DMS53 treated with DMSO at 0.1 percent for 48 hours (cell line): Measurements from ENCODE around the gene HMGB2.

Experiments
- DNase-seq: peaks from one replicate; lab custom pipeline; 2025; ENCODE audit not compliant: unreplicated experiment; lab: John Stamatoyannopoulos, UW

Gene HMGB2

GRCh38 chr4:173334085-173334890 is at the start of gene HMGB2:
TSS of gene HMGB2 (minus strand) at chr4:173334358. CDS start at chr4:173333649, 709 bp downstream.
- peak; percentile 94 for DNase-seq

- no peak for DNase-seq
Observed at GRCh38 chr4:173382349-173382748, 48.2 kb upstream of the HMGB2 start.

- no peak for DNase-seq
Observed at GRCh38 chr4:173381610-173382009, 47.5 kb upstream of the HMGB2 start.

GRCh38 chr4:173380987-173381386 is 46.8 kb upstream of the HMGB2 start:
- DNase-seq: no peak

- DNase-seq: no peak
Observed at GRCh38 chr4:173379929-173380328, 45.8 kb upstream of the HMGB2 start.

GRCh38 chr4:173374588-173374987 is 40.4 kb upstream of the HMGB2 start:
- DNase-seq: no peak

- peak; percentile 21 for DNase-seq
Observed at GRCh38 chr4:173371292-173372192, 37.4 kb upstream of the HMGB2 start.

- peak; percentile 77 for DNase-seq
Observed at GRCh38 chr4:173370477-173371291, 36.5 kb upstream of the HMGB2 start, which contains the start of gene SAP30. TSS of gene SAP30 (plus strand) at chr4:173370954. CDS start at chr4:173371183, 229 bp downstream.

GRCh38 chr4:173370130-173370476 is 35.9 kb upstream of the HMGB2 start:
- no peak for DNase-seq

GRCh38 chr4:173367946-173368345 is 33.8 kb upstream of the HMGB2 start:
- DNase-seq: no peak

GRCh38 chr4:173367285-173367684 is 33.1 kb upstream of the HMGB2 start:
- DNase-seq: no peak

GRCh38 chr4:173365359-173365996 is 31.3 kb upstream of the HMGB2 start:
- DNase-seq: no peak

- no peak for DNase-seq
Observed at GRCh38 chr4:173362666-173363065, 28.5 kb upstream of the HMGB2 start.

- DNase-seq: no peak
Observed at GRCh38 chr4:173360587-173361221, 26.5 kb upstream of the HMGB2 start.

GRCh38 chr4:173357939-173358338 is 23.8 kb upstream of the HMGB2 start:
- no peak for DNase-seq

GRCh38 chr4:173347467-173347866 is 13.3 kb upstream of the HMGB2 start:
- no peak for DNase-seq

GRCh38 chr4:173346074-173346473 is 11.9 kb upstream of the HMGB2 start:
- DNase-seq: no peak

GRCh38 chr4:173345648-173346047 is 11.5 kb upstream of the HMGB2 start:
- DNase-seq: no peak

GRCh38 chr4:173343832-173344397 is 9.8 kb upstream of the HMGB2 start:
- no peak for DNase-seq

- no peak for DNase-seq
Observed at GRCh38 chr4:173337463-173337862, 3.3 kb upstream of the HMGB2 start.
